Osteoblast (primary cell): ENCODE measurements around the gene SULT6B1. TPM values are rescaled to one million over a fixed set of nuclear protein-coding genes. Genes with fewer than 3 reads are reported as not detected.
"Not testable (repeated sequence)": the region's sequence is repeated elsewhere in the genome, so short reads cannot be mapped to it uniquely, and the experiment has no call there.

Experiments
- DNase-seq: peaks from one replicate; pipeline ENCODE4 v3.0.0; 2011; ENCODE audit warnings: low spot score, mixed read lengths; ENCODE audit not compliant: insufficient read length; ENCODE audit errors: missing footprints
- H2AFZ ChIP-seq: 2 replicates; pipeline ENCODE4 v1.6.0; 2011; ENCODE audit warnings: mild to moderate bottlenecking, low read length
- H3K27ac ChIP-seq: 2 replicates; pipeline ENCODE4 v1.5.1; 2011; ENCODE audit warnings: mild to moderate bottlenecking, low read depth, low read length, moderate library complexity
- H3K27me3 ChIP-seq: 2 replicates; pipeline ENCODE4 v1.6.0; 2012; ENCODE audit warnings: mild to moderate bottlenecking, control low read depth, inconsistent platforms, low read length, moderate library complexity; ENCODE audit not compliant: insufficient read depth
- H3K36me3 ChIP-seq: 2 replicates; pipeline ENCODE4 v1.5.1; 2011; ENCODE audit warnings: mild to moderate bottlenecking, low read length, control low read depth, moderate library complexity; ENCODE audit not compliant: insufficient read depth
- H3K4me1 ChIP-seq: 2 replicates; pipeline ENCODE4 v1.5.1; 2011; ENCODE audit warnings: mild to moderate bottlenecking, low read length, control low read depth, moderate library complexity; ENCODE audit not compliant: insufficient read depth
- H3K4me2 ChIP-seq: 2 replicates; pipeline ENCODE4 v1.6.0; 2011; ENCODE audit warnings: mild to moderate bottlenecking, low read length; ENCODE audit not compliant: insufficient read depth
- H3K4me3 ChIP-seq: fragments of 200-600 bp; sonication (generic); 3 replicates; pipeline ENCODE4 v1.5.1; 2012; ENCODE audit warnings: mild to moderate bottlenecking, low read length, inconsistent platforms; ENCODE audit not compliant: insufficient read depth
- H3K79me2 ChIP-seq: 2 replicates; pipeline ENCODE4 v1.6.0; 2012; ENCODE audit warnings: mild to moderate bottlenecking, low read length, control low read depth, inconsistent platforms; ENCODE audit not compliant: insufficient read depth
- H3K9me3 ChIP-seq: 2 replicates; pipeline ENCODE4 v1.5.1; 2011; ENCODE audit warnings: low read depth, low read length, control low read depth
- H4K20me1 ChIP-seq: 2 replicates; pipeline ENCODE4 v1.6.0; 2012; ENCODE audit warnings: mild to moderate bottlenecking, low read length, control low read depth; ENCODE audit not compliant: insufficient read depth
- total RNA-seq: library from RNA; depleted of rRNA; stranded (reverse); fragments of >200 nt; gene quantifications from 2 replicates; pipeline ENCODE4 v1.2.3, GENCODE V29; 2012
- TF ChIP-seq, protein P1 (sequence below): IDR thresholded peaks from 2 replicates; pipeline ENCODE4 v1.5.1; 2011; ENCODE audit warnings: mild to moderate bottlenecking, low read depth, low read length, moderate library complexity; ENCODE audit errors: extremely low read depth

SULT6B1 gene
- total RNA-seq, 1 donor: not detected

DNA sequence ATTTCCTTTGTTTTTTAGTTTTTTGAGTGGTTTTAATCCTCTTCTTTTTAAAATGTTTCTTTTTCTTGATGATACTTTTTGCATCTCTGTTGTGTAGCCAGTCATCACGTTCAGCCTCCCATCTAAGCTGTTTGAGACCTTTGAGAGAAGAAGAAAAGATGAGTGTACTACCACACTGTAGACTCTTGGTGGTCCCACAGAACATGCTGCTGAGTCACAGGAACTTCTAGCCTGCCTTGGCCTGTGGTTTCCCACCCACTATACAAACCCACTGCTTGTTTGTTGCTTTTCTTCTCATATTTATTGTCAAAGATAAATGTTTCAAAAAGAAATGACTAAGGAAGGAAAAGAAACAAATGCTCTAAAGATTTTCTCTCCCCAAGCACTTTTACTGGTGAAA lies 13.3 kb upstream of the SULT6B1 start:
- Histone ChIP-seq H3K27me3 (no peaks in the 10 kb centered on the region), H3K79me2 (peaks cover 70% of the 10 kb centered on the region), H3K4me3 (no peak overlapping the region), H3K4me1 (peaks cover 11% of the 10 kb centered on the region), H2AFZ (no peak overlapping the region), H3K9me3 (no peaks in the 10 kb centered on the region), H4K20me1 (no peaks in the 10 kb centered on the region), H3K36me3 (peaks cover 47% of the 10 kb centered on the region), H3K27ac (no peak overlapping the region), H3K4me2 (no peak overlapping the region)
- peak; percentile 58 for DNase-seq
- TF ChIP-seq, protein P1, sequence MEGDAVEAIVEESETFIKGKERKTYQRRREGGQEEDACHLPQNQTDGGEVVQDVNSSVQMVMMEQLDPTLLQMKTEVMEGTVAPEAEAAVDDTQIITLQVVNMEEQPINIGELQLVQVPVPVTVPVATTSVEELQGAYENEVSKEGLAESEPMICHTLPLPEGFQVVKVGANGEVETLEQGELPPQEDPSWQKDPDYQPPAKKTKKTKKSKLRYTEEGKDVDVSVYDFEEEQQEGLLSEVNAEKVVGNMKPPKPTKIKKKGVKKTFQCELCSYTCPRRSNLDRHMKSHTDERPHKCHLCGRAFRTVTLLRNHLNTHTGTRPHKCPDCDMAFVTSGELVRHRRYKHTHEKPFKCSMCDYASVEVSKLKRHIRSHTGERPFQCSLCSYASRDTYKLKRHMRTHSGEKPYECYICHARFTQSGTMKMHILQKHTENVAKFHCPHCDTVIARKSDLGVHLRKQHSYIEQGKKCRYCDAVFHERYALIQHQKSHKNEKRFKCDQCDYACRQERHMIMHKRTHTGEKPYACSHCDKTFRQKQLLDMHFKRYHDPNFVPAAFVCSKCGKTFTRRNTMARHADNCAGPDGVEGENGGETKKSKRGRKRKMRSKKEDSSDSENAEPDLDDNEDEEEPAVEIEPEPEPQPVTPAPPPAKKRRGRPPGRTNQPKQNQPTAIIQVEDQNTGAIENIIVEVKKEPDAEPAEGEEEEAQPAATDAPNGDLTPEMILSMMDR: no peak

DNA sequence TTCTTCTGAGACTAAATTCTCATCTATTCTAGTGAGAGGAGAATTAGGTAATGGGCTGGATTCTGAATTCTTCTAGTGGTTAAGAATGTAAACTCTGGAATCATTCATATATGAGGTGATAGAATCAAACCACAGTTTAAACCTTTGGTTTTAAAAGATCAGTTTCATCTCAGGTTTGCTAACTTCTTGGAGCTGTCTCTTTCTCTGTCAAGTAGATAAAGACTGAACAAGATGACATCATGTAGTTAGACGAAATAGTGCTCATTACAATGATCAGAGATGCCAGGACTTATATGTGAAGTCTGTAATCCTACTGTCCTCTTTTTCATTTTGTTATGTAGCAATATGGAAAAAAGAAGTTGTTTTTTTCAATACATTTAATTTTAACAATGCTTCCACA lies 12.7 kb upstream of the SULT6B1 start:
- TF ChIP-seq, protein P1: no peak
- DNase-seq: no peak
- Histone ChIP-seq H3K27ac (peak overlapping the region; percentile 35), H4K20me1 (no peaks in the 10 kb centered on the region), H2AFZ (no peak overlapping the region), H3K79me2 (peaks cover 69% of the 10 kb centered on the region), H3K9me3 (no peaks in the 10 kb centered on the region), H3K27me3 (no peaks in the 10 kb centered on the region), H3K4me2 (no peak overlapping the region), H3K4me3 (no peak overlapping the region), H3K4me1 (peaks cover 11% of the 10 kb centered on the region), H3K36me3 (peaks cover 41% of the 10 kb centered on the region)

DNA sequence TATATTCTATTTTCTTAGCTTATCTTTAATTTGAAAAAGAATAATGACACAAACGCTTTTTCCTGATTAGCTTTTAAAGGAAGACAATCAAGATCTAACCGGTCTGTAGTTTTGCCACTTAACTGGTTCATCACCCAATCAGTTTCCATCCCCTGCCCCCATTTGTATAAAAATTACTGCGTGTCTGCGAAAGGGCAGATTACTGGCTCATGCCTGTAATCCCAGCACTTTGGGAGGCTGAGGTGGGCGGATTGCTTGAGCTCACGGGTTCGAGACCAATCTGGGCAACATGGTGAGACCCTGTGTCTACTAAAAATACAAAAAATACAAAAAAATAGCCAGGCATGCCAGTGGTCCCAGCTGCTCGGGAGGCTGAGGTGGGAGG lies 10.2 kb upstream of the SULT6B1 start:
- H3K4me3 ChIP-seq: no peak overlapping the region
- no peaks in the 10 kb centered on the region for H3K27me3 ChIP-seq
- H2AFZ ChIP-seq: no peak overlapping the region
- H4K20me1 ChIP-seq: no peaks in the 10 kb centered on the region
- H3K4me2 ChIP-seq: no peak overlapping the region
- TF ChIP-seq, protein P1: no peak
- H3K9me3 ChIP-seq: no peaks in the 10 kb centered on the region
- H3K36me3 ChIP-seq: peaks cover 29% of the 10 kb centered on the region
- no peak overlapping the region for H3K27ac ChIP-seq
- no peak for DNase-seq
- peaks cover 11% of the 10 kb centered on the region for H3K4me1 ChIP-seq
- H3K79me2 ChIP-seq: peaks cover 54% of the 10 kb centered on the region

DNA sequence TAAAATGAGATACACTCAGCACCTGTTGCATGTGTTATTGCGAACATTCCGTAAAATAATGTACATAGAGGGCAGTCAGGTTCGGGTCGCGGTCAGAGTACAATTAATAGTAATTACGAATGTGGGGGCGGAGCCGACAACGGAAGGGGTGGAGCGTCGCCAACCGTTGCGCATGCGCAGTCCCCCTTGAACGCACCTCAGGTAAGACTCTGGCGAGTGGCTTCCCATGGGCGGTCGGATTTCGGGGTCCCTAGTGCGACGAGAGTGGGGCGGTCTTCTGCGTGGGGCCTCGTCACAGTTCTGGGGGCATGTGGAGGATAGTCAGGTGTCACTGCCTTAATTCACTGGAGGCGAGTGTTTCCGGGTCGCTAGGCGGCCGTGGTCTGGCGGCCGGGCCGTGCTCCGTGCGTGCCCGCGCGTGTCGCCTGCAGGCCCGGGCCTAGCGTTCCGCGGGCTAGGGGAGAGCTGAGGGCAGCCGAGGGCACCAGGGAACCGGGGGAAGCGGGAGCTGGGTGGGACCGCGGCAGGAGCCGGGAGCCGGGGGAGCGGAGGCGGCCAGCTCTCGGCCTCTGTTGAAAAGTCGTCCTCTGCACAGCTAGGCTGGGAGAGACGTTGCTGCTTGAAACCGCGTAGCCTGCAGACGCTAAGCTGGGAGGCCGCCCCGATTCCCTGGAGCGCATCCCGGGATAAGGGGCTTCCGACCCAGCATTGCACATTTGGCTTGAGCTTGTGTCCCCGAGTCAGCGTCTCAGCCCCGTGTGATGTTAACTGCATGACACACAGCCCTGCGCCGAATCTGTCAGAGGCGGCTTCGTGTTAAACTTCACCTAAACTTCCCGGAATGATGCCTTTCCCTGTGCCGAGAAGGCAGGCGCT lies 8.1 kb upstream of the SULT6B1 start, which contains the start of gene CEBPZOS:
TSS of gene CEBPZOS (plus strand) at position 177 of the 876 bp plus-strand sequence. CDS start 3,209 bp downstream, outside the sequence.
- TF ChIP-seq, protein P1: no peak
- peak within 1 kb of the TSS; percentile 97 for H2AFZ ChIP-seq
- H3K27me3 ChIP-seq: no peaks in the 10 kb centered on the region
- peaks cover 11% of the 10 kb centered on the region for H3K4me1 ChIP-seq
- peak; percentile 93 for DNase-seq
- peaks cover 11% of the 10 kb centered on the region for H3K36me3 ChIP-seq
- H3K4me2 ChIP-seq: peak within 1 kb of the TSS; percentile 89
- H3K9me3 ChIP-seq: no peaks in the 10 kb centered on the region
- H3K27ac ChIP-seq: peak within 1 kb of the TSS; percentile 75
- peak within 1 kb of the TSS; percentile 94 for H3K4me3 ChIP-seq
- H3K79me2 ChIP-seq: peaks cover 48% of the 10 kb centered on the region
- H4K20me1 ChIP-seq: no peaks in the 10 kb centered on the region

DNA sequence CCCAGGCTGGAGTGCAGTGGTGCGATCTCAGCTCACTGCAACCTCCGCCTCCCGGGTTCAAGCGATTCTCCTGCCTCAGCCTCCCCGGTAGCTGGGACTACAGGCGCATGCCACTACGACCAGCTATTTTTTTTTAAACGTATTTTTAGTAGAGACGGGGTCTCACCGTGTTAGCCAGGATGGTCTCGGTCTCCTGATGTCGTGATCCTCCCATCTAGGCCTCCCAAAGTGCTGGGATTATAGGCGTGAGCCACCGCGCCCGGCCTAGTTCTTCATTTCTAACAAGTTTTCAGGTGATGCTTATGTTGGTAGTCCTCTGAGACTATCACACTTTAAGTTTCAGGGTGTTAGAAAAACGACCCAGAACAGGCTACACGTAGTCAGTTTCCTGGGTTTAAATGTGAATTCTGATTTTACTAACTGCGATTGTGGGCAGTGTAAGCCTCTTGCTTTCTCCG lies 7.4 kb upstream of the SULT6B1 start:
- DNase-seq, H3K9me3 ChIP-seq, H3K27me3 ChIP-seq, H4K20me1 ChIP-seq, H3K36me3 ChIP-seq: not testable (repeated sequence)
- H3K27ac ChIP-seq: peak overlapping the region; percentile 75
- peaks cover 11% of the 10 kb centered on the region for H3K4me1 ChIP-seq
- peak overlapping the region; percentile 94 for H3K4me3 ChIP-seq
- H3K4me2 ChIP-seq: peak overlapping the region; percentile 89
- H3K79me2 ChIP-seq: peaks cover 44% of the 10 kb centered on the region
- peak overlapping the region; percentile 97 for H2AFZ ChIP-seq
